Measurements from ENCODE around the gene HRK. TPM values are rescaled to one million over a fixed set of nuclear protein-coding genes. Genes with fewer than 3 reads are reported as not detected.

Gene HRK
- total and polyA plus RNA-seq, 2 of the 8 experiments (the other 6 are each of a cell fraction or from before 2014, with no cell fraction given), result 1.6 to 2.7 TPM

- TF ChIP-seq TAF7 (optimal IDR thresholded peaks at IDR 0.05; ENCODE audit: borderline replicate concordance, low read depth, low read length), result no peak
- no peak for TF ChIP-seq BACH1 (IDR thresholded peaks at IDR 0.05; ENCODE audit: low read length)
- no peak for TF ChIP-seq FOSL1 (IDR thresholded peaks at IDR 0.05; ENCODE audit: insufficient read depth, low read depth, low read length)
- TF ChIP-seq RFX5 (IDR thresholded peaks at IDR 0.05; ENCODE audit: borderline replicate concordance, low read depth, low read length), result no peak
- TF ChIP-seq EGR1 (IDR thresholded peaks at IDR 0.05; ENCODE audit: borderline replicate concordance, low read depth, low read length), result no peak
- TF ChIP-seq YY1 (IDR thresholded peaks at IDR 0.05; ENCODE audit: low read depth, low read length), result no peak
Observed at GRCh38 chr12:116813271-116814041, 67.8 kb downstream of the HRK start (continued).
